ENCODE results near the gene TRIM41.

TRIM41 gene

DNA sequence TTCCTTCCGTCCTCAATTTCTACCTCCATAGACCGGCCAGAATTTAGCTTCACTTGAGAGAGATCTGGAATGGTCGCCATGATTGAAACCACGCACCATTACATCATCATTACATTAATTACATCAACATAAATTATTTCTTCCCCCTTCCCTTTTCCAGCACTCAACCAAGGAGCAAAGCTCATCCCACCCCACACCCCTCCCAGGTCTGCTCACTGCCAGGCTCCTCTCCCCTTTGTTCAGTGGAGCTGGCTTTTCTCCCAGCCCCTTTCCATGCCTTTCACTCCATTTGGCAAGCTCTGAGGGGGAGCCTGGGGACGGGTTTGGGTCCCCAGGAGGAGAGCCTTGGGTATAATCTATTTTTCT lies 12.2 kb downstream of the TRIM41 start:
- H3K9me3 ChIP-seq (ENCODE audit: control insufficient read depth, low read length) = no peaks in the 10 kb centered on the region
- H4K8ac ChIP-seq (ENCODE audit: low read length) = no peak overlapping the region
- H3K9ac ChIP-seq (ENCODE audit: low read length) = no peak overlapping the region

DNA sequence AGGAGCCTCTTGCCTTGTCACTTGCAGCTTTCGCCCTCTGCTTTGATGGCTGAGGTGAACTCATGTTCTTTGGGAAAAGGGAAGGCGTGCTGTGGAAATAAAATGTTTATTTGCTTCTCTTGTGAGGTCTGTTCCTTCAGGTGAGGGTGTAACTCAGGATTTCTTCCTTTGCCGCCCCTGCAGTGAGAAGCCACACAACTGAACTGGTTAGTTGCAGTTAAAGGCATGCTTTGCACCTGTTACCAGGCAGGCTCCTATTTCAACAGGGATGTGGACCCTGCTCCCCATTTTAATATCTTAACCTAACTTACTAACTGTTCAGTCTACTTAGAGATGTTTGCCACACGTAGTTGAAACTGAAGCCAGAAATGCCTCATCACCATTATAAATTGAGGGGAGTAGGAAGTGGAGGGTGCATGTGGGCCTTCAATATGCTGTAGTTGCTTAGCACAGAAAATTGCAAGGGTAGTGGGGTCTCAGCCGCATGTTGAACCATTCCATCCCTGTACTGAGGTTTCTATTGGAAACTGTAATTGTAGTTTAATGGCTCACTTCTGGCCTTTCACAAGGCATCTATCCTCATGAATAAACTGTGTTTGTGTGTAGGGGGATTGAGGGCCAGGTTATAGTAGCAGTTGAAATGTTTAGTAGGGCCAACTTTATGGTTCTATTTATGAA lies 12.7 kb downstream of the TRIM41 start:
- Histone ChIP-seq H3K27me3 (ENCODE audit: control insufficient read depth in 1 of 2, insufficient read depth in 1 of 2, low read length in 2 of 2) (no peaks in the 10 kb centered on the region), H3K4me3 (ENCODE audit: insufficient read depth in 1 of 2, low read depth in 1 of 2, low read length in 2 of 2) (no peak overlapping the region), H3K9ac (ENCODE audit: low read length) (no peak overlapping the region), H2BK5ac (ENCODE audit: low read depth, low read length, poor library complexity, severe bottlenecking) (no peak overlapping the region), H3K23ac (ENCODE audit: low read length in 2 of 2) (no peak overlapping the region), H3K9me3 (ENCODE audit: control insufficient read depth, low read length) (no peaks in the 10 kb centered on the region), H3K4ac (ENCODE audit: low read depth in 1 of 2, low read length in 2 of 2) (no peak overlapping the region), H2AFZ (ENCODE audit: low read depth, low read length) (no peak overlapping the region), H3K4me1 (ENCODE audit: control insufficient read depth, insufficient read depth, low read depth, low read length) (peaks cover 9% of the 10 kb centered on the region), H4K91ac (ENCODE audit: low read length) (no peak overlapping the region), H4K8ac (ENCODE audit: low read length) (no peak overlapping the region), H2BK12ac (ENCODE audit: low read length in 2 of 2) (no peak overlapping the region), H3K14ac (ENCODE audit: low read length in 2 of 2) (no peak overlapping the region), H2BK120ac (ENCODE audit: low read depth, low read length) (no peak overlapping the region), H3K4me2 (ENCODE audit: low read length, poor library complexity, severe bottlenecking) (no peak overlapping the region), H2AK5ac (ENCODE audit: low read length, severe bottlenecking) (no peak overlapping the region), H3K18ac (ENCODE audit: low read depth in 1 of 2, low read length in 2 of 2) (no peak overlapping the region), H3K79me1 (replicated peaks; ENCODE audit: low read length, poor library complexity, severe bottlenecking) (peaks cover 11% of the 10 kb centered on the region), H3K36me3 (ENCODE audit: control insufficient read depth in 1 of 2, insufficient read depth in 2 of 2, low read depth in 1 of 2, low read length in 2 of 2) (peaks cover 87 to 97% of the 10 kb centered on the region in 2 experiments), H3K27ac (ENCODE audit: low read length, poor library complexity, severe bottlenecking) (no peak overlapping the region), H2BK15ac (ENCODE audit: low read depth, poor library complexity, severe bottlenecking) (no peak overlapping the region)
- no peak for DNase-seq
- WGBS = 97% methylated on average over 4 of the region's 5 CpGs

More for the DNA sequence above, 12.2 kb downstream of the TRIM41 start:
- Histone ChIP-seq H2AFZ (ENCODE audit: low read depth, low read length) (no peak overlapping the region), H2BK12ac (ENCODE audit: low read length in 2 of 2) (no peak overlapping the region), H3K27ac (ENCODE audit: low read length, poor library complexity, severe bottlenecking) (no peak overlapping the region), H3K4me2 (ENCODE audit: low read length, poor library complexity, severe bottlenecking) (no peak overlapping the region), H4K91ac (ENCODE audit: low read length) (no peak overlapping the region), H2BK5ac (ENCODE audit: low read depth, low read length, poor library complexity, severe bottlenecking) (no peak overlapping the region), H3K4me1 (ENCODE audit: control insufficient read depth, insufficient read depth, low read depth, low read length) (peaks cover 9% of the 10 kb centered on the region), H2AK5ac (ENCODE audit: low read length, severe bottlenecking) (no peak overlapping the region), H2BK15ac (ENCODE audit: low read depth, poor library complexity, severe bottlenecking) (no peak overlapping the region), H3K23ac (ENCODE audit: low read length in 2 of 2) (no peak overlapping the region), H3K36me3 (ENCODE audit: control insufficient read depth in 1 of 2, insufficient read depth in 2 of 2, low read depth in 1 of 2, low read length in 2 of 2) (peaks cover 86 to 97% of the 10 kb centered on the region in 2 experiments), H3K18ac (ENCODE audit: low read depth in 1 of 2, low read length in 2 of 2) (no peak overlapping the region), H3K4me3 (ENCODE audit: insufficient read depth in 1 of 2, low read depth in 1 of 2, low read length in 2 of 2) (no peak overlapping the region), H3K27me3 (ENCODE audit: control insufficient read depth in 1 of 2, insufficient read depth in 1 of 2, low read length in 2 of 2) (no peaks in the 10 kb centered on the region), H3K4ac (ENCODE audit: low read depth in 1 of 2, low read length in 2 of 2) (no peak overlapping the region), H3K79me1 (replicated peaks; ENCODE audit: low read length, poor library complexity, severe bottlenecking) (peaks cover 14% of the 10 kb centered on the region), H3K14ac (ENCODE audit: low read length in 2 of 2) (no peak overlapping the region), H2BK120ac (ENCODE audit: low read depth, low read length) (no peak overlapping the region)
- DNase-seq = no peak
- 85% methylated on average over 5 of the region's 5 CpGs for WGBS

DNA sequence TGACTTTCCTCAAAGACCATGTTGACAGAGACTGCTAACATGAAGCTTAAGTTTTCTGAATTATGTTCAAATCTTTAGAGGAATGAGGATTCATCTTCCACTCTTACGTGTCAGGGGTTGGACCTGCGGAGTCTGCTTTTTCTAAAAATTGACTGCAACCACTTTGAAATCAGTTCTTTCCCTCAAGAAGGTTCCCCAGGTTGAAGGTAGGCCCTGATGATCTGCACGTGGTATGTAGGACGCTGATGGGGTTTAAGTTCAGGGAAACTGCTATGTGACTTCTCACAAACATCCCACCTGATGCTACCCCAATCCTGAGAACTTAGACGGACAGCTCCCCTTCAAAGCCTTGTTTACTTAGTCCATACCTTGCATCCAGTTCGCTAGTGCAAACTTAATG lies 13.4 kb downstream of the TRIM41 start:
- Histone ChIP-seq H3K4me2 (ENCODE audit: low read length, poor library complexity, severe bottlenecking) (no peak overlapping the region), H3K18ac (ENCODE audit: low read depth in 1 of 2, low read length in 2 of 2) (no peak overlapping the region)

DNA sequence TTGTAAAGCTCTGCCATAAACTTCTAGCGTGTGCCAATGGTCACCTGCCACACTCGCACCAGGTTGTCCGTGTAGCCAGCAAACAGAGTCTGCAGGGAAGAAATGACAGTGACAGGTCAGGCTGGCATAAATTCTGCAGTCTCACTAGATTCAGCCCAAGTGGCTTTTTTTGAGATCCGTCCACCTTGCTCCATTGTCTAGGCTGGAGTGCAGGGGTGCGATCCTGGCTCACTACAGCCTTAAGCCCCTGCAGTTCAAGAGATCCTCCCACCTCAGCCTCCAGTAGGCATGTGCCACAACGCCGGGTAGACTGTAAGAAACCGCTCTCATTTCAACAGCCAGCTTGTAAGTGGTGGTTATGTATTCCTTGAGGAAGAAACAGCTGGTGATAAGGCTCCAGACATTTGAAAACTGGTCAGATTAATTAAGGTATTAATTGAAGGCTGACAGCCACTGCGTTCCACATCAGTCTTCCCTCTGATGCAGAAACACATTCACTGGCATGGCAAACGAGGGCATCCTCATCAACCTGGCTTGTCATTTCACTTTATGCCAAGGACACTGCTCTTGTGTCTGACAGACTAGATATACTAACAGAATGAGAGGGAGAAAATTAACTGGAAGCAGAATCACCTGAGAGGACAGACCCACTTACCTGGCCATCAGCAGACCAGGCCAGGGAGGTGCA lies 14.0 kb downstream of the TRIM41 start:
- no peak overlapping the region for H3K4me3 ChIP-seq (ENCODE audit: insufficient read depth in 1 of 2, low read depth in 1 of 2, low read length in 2 of 2)

More for the DNA sequence above, 13.4 kb downstream of the TRIM41 start:
- peaks cover 7% of the 10 kb centered on the region for H3K79me1 ChIP-seq (replicated peaks; ENCODE audit: low read length, poor library complexity, severe bottlenecking)
- H3K23ac ChIP-seq (ENCODE audit: low read length in 2 of 2) = no peak overlapping the region
- peak overlapping the region; percentile 12 for H3K9ac ChIP-seq (ENCODE audit: low read length)
- no peak overlapping the region for H2BK5ac ChIP-seq (ENCODE audit: low read depth, low read length, poor library complexity, severe bottlenecking)
- H3K27ac ChIP-seq (ENCODE audit: low read length, poor library complexity, severe bottlenecking) = no peak overlapping the region
- H3K9me3 ChIP-seq (ENCODE audit: control insufficient read depth, low read length) = no peaks in the 10 kb centered on the region
- peaks cover 87 to 97% of the 10 kb centered on the region in 2 experiments for H3K36me3 ChIP-seq (ENCODE audit: control insufficient read depth in 1 of 2, insufficient read depth in 2 of 2, low read depth in 1 of 2, low read length in 2 of 2)
- no peak overlapping the region for H3K14ac ChIP-seq (ENCODE audit: low read length in 2 of 2)
- H3K4me3 ChIP-seq (ENCODE audit: insufficient read depth in 1 of 2, low read depth in 1 of 2, low read length in 2 of 2) = no peak overlapping the region
- no peak overlapping the region for H2BK12ac ChIP-seq (ENCODE audit: low read length in 2 of 2)
- H2AFZ ChIP-seq (ENCODE audit: low read depth, low read length) = no peak overlapping the region
- WGBS = 96% methylated on average over 4 of the region's 6 CpGs
- no peak overlapping the region for H2BK120ac ChIP-seq (ENCODE audit: low read depth, low read length)
- no peak for DNase-seq
- no peak overlapping the region for H3K4ac ChIP-seq (ENCODE audit: low read depth in 1 of 2, low read length in 2 of 2)
- H2BK15ac ChIP-seq (ENCODE audit: low read depth, poor library complexity, severe bottlenecking) = no peak overlapping the region
- peaks cover 12% of the 10 kb centered on the region for H3K4me1 ChIP-seq (ENCODE audit: control insufficient read depth, insufficient read depth, low read depth, low read length)
- no peak overlapping the region for H4K91ac ChIP-seq (ENCODE audit: low read length)
- H2AK5ac ChIP-seq (ENCODE audit: low read length, severe bottlenecking) = no peak overlapping the region
- H4K8ac ChIP-seq (ENCODE audit: low read length) = no peak overlapping the region
- no peaks in the 10 kb centered on the region for H3K27me3 ChIP-seq (ENCODE audit: control insufficient read depth in 1 of 2, insufficient read depth in 1 of 2, low read length in 2 of 2)

More for the DNA sequence above, 14.0 kb downstream of the TRIM41 start:
- Histone ChIP-seq H3K79me1 (replicated peaks; ENCODE audit: low read length, poor library complexity, severe bottlenecking) (peaks cover 3% of the 10 kb centered on the region), H3K23ac (ENCODE audit: low read length in 2 of 2) (no peak overlapping the region), H3K9ac (ENCODE audit: low read length) (peak overlapping the region; percentile 53), H3K9me3 (ENCODE audit: control insufficient read depth, low read length) (no peaks in the 10 kb centered on the region), H2BK5ac (ENCODE audit: low read depth, low read length, poor library complexity, severe bottlenecking) (no peak overlapping the region), H2BK120ac (ENCODE audit: low read depth, low read length) (no peak overlapping the region), H3K4me2 (ENCODE audit: low read length, poor library complexity, severe bottlenecking) (no peak overlapping the region), H3K14ac (ENCODE audit: low read length in 2 of 2) (no peak overlapping the region), H2AFZ (ENCODE audit: low read depth, low read length) (no peak overlapping the region), H4K8ac (ENCODE audit: low read length) (no peak overlapping the region), H3K4ac (ENCODE audit: low read depth in 1 of 2, low read length in 2 of 2) (no peak overlapping the region), H3K36me3 (ENCODE audit: control insufficient read depth in 1 of 2, insufficient read depth in 2 of 2, low read depth in 1 of 2, low read length in 2 of 2) (peaks cover 90 to 97% of the 10 kb centered on the region in 2 experiments), H3K18ac (ENCODE audit: low read depth in 1 of 2, low read length in 2 of 2) (no peak overlapping the region), H2AK5ac (ENCODE audit: low read length, severe bottlenecking) (no peak overlapping the region), H3K4me1 (ENCODE audit: control insufficient read depth, insufficient read depth, low read depth, low read length) (peaks cover 18% of the 10 kb centered on the region), H4K91ac (ENCODE audit: low read length) (no peak overlapping the region), H2BK15ac (ENCODE audit: low read depth, poor library complexity, severe bottlenecking) (no peak overlapping the region), H3K27me3 (ENCODE audit: control insufficient read depth in 1 of 2, insufficient read depth in 1 of 2, low read length in 2 of 2) (no peaks in the 10 kb centered on the region), H3K27ac (ENCODE audit: low read length, poor library complexity, severe bottlenecking) (no peak overlapping the region), H2BK12ac (ENCODE audit: low read length in 2 of 2) (no peak overlapping the region)
- WGBS = 96% methylated on average over 10 of the region's 10 CpGs
- DNase-seq = no peak
